HepG2 (cell line): ENCODE data around the gene MLXIPL. TPM values are rescaled to one million over a fixed set of nuclear protein-coding genes. Genes with fewer than 3 reads are reported as not detected.
A peak's percentile ranks its signal among the peaks of the same experiment; 100 is the strongest.

Experiments
- AKAP8 ChIP-seq: sonication (generic); formaldehyde crosslinking; IDR thresholded peaks from 2 replicates; pipeline ENCODE4 v1.5.1; 2020; ENCODE audit warnings: mild to moderate bottlenecking, missing genetic modification reagents
- ARNT ChIP-seq: fragments of 450-650 bp; IDR thresholded peaks from 2 replicates; pipeline ENCODE4 v1.6.1; 2017
- ATF5 ChIP-seq: sonication (generic); formaldehyde crosslinking; IDR thresholded peaks from 2 replicates; pipeline ENCODE4 v1.4.0; 2020; ENCODE audit warnings: mild to moderate bottlenecking, low read depth, missing genetic modification reagents
- CREB3 ChIP-seq: sonication (generic); formaldehyde crosslinking; IDR thresholded peaks from 2 replicates; pipeline ENCODE4 v1.5.0; 2020; ENCODE audit warnings: missing genetic modification reagents
- CREBL2 ChIP-seq: sonication (generic); formaldehyde crosslinking; IDR thresholded peaks from 2 replicates; pipeline ENCODE4 v1.8.1; 2023; ENCODE audit warnings: missing genetic modification reagents, mild to moderate bottlenecking, borderline replicate concordance
- HNRNPK ChIP-seq: fragments of 200-400 bp; formaldehyde crosslinking; IDR thresholded peaks from 2 replicates; pipeline ENCODE4 v1.6.1; 2018; ENCODE audit warnings: low read length, low read depth, moderate library complexity, mild to moderate bottlenecking; ENCODE audit not compliant: poor library complexity, severe bottlenecking
- KDM2A ChIP-seq: sonication (generic); formaldehyde crosslinking; IDR thresholded peaks from 2 replicates; pipeline ENCODE4 v1.4.0; 2020; ENCODE audit warnings: low read depth, missing genetic modification reagents, borderline replicate concordance
- MEIS1 ChIP-seq: sonication (generic); formaldehyde crosslinking; IDR thresholded peaks from 2 replicates; pipeline ENCODE4 v1.9.0; 2021; ENCODE audit warnings: mild to moderate bottlenecking, missing genetic modification reagents, moderate library complexity, borderline replicate concordance
- MXD1 ChIP-seq: sonication (generic); formaldehyde crosslinking; IDR thresholded peaks from 2 replicates; pipeline ENCODE4 v1.4.0; 2020; ENCODE audit warnings: mild to moderate bottlenecking, missing genetic modification reagents
- NFYC ChIP-seq: IDR thresholded peaks from 2 replicates; pipeline ENCODE4 v1.6.1; 2016; ENCODE audit warnings: missing genetic modification reagents, missing compliant biosample characterization
- SRSF9 ChIP-seq: fragments of 200-400 bp; formaldehyde crosslinking; IDR thresholded peaks from 2 replicates; pipeline ENCODE4 v1.6.1; 2018; ENCODE audit warnings: borderline replicate concordance, mild to moderate bottlenecking, low read depth, low read length; ENCODE audit not compliant: insufficient read depth, poor library complexity, severe bottlenecking
- TAF1 ChIP-seq: sonication (generic); formaldehyde crosslinking; IDR thresholded peaks from 2 replicates; pipeline ENCODE4 v1.4.0; 2020; ENCODE audit warnings: missing genetic modification reagents
- XRCC5 ChIP-seq: fragments of 200-400 bp; formaldehyde crosslinking; optimal IDR thresholded peaks from 2 replicates; pipeline ENCODE3; 2017; ENCODE audit warnings: mild to moderate bottlenecking, low read length
- ZFP82 ChIP-seq: sonication (generic); formaldehyde crosslinking; IDR thresholded peaks from 2 replicates; pipeline ENCODE4 v1.5.1; 2020; ENCODE audit warnings: mild to moderate bottlenecking, missing genetic modification reagents, borderline replicate concordance
- ZNF549 ChIP-seq: sonication (generic); formaldehyde crosslinking; IDR thresholded peaks from 2 replicates; pipeline ENCODE4 v1.5.0; 2020; ENCODE audit warnings: missing genetic modification reagents
- ZNF598 ChIP-seq: sonication (generic); formaldehyde crosslinking; IDR thresholded peaks from 2 replicates; pipeline ENCODE4 v1.5.1; 2020; ENCODE audit warnings: mild to moderate bottlenecking, missing genetic modification reagents, borderline replicate concordance
- ZNF614 ChIP-seq: IDR thresholded peaks from 2 replicates; pipeline ENCODE4 v1.6.1; 2018; ENCODE audit warnings: missing biosample characterization, missing genetic modification reagents, inconsistent platforms, borderline replicate concordance
- ZNF766 ChIP-seq: sonication (generic); formaldehyde crosslinking; IDR thresholded peaks from 2 replicates; pipeline ENCODE4 v1.5.0; 2020; ENCODE audit warnings: missing genetic modification reagents, borderline replicate concordance
- ZNF879 ChIP-seq: sonication (generic); formaldehyde crosslinking; IDR thresholded peaks from 2 replicates; pipeline ENCODE4 v1.8.1; 2023; ENCODE audit warnings: missing genetic modification reagents
- polyA plus RNA-seq, 8 experiments: library from polyadenylated mRNA; depleted of rRNA in 3 of 8; stranded (reverse) in 7 of 8; unstranded in 1 of 8; fragments of >200 nt; fragmentation: Illumina TruSeq in 4 of 8; extraction: Trizol in 4 of 8; gene quantifications; 2 replicates each; pipeline versions ENCODE4 v1.2.1 to v1.2.3, GENCODE V29; 2011 to 2016; ENCODE audit warnings: low read depth in 4 of 8, missing spikeins in 1 of 8, mixed read lengths in 1 of 8; ENCODE audit not compliant: insufficient read depth in 1 of 8
- total RNA-seq, 5 experiments: library from RNA; depleted of rRNA; stranded (reverse); fragments of >200 nt; fragmentation: Illumina TruSeq; extraction: Trizol; gene quantifications; 2 replicates each; pipeline ENCODE4 v1.2.3, GENCODE V29; 2016; ENCODE audit warnings: low read depth in 1 of 5
- TF ChIP-seq, protein P1 (sequence below): sonication (generic); formaldehyde crosslinking; IDR thresholded peaks from 2 replicates; pipeline ENCODE4 v1.4.0; 2020; ENCODE audit warnings: mild to moderate bottlenecking, missing genetic modification reagents
- TF ChIP-seq, protein P2 (sequence below): IDR thresholded peaks from 2 replicates; pipeline ENCODE4 v1.6.1; 2016; ENCODE audit warnings: missing compliant biosample characterization, missing genetic modification reagents, borderline replicate concordance
- TF ChIP-seq, protein P3 (sequence below): sonication (generic); formaldehyde crosslinking; IDR thresholded peaks from 2 replicates; pipeline ENCODE4 v1.8.0; 2022; ENCODE audit warnings: mild to moderate bottlenecking, missing genetic modification reagents; ENCODE audit not compliant: insufficient replicate concordance

The MLXIPL gene
- total and polyA plus RNA-seq, 2 of the 13 experiments (the other 11 are each of a cell fraction or from before 2014, with no cell fraction given): 51.6 to 60.1 TPM

GRCh38 chr7:73623798-73624668, at the start of gene MLXIPL (continued):
- TF ChIP-seq ZNF879 (CRISPR knock-in tag): no peak; the same call in 1 of the 2 replicates
- TF ChIP-seq ZNF549 (CRISPR knock-in tag): peak; percentile 82; the same call in 1 of the 2 replicates
- no peak for TF ChIP-seq NFYC
- peak; percentile 60 for TF ChIP-seq KDM2A
- TF ChIP-seq CREB3 (CRISPR knock-in tag): peak; percentile 85; the same call in 1 of the 2 replicates
- TF ChIP-seq, protein P1, sequence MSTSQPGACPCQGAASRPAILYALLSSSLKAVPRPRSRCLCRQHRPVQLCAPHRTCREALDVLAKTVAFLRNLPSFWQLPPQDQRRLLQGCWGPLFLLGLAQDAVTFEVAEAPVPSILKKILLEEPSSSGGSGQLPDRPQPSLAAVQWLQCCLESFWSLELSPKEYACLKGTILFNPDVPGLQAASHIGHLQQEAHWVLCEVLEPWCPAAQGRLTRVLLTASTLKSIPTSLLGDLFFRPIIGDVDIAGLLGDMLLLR (CRISPR knock-in tag): peak; percentile 47; the same call in 1 of the 2 replicates
- no peak for TF ChIP-seq ATF5 (CRISPR knock-in tag)
- TF ChIP-seq ZNF598 (CRISPR knock-in tag): 0 out of 2 replicates have a peak, but pooled peaks have one; percentile 17
- TF ChIP-seq ZFP82 (CRISPR knock-in tag): 0 out of 2 replicates have a peak, but pooled peaks have one; percentile 26
- TF ChIP-seq CREBL2: peak; percentile 57; the same call in 1 of the 2 replicates
- TF ChIP-seq, protein P2, sequence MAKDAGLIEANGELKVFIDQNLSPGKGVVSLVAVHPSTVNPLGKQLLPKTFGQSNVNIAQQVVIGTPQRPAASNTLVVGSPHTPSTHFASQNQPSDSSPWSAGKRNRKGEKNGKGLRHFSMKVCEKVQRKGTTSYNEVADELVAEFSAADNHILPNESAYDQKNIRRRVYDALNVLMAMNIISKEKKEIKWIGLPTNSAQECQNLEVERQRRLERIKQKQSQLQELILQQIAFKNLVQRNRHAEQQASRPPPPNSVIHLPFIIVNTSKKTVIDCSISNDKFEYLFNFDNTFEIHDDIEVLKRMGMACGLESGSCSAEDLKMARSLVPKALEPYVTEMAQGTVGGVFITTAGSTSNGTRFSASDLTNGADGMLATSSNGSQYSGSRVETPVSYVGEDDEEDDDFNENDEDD (CRISPR knock-in tag): peak; percentile 73; the same call in 1 of the 2 replicates
- peak; percentile 21; the same call in 1 of the 2 replicates for TF ChIP-seq MXD1 (CRISPR knock-in tag)
- peak; percentile 85; the same call in 1 of the 2 replicates for TF ChIP-seq ZNF766 (CRISPR knock-in tag)
- TF ChIP-seq MEIS1 (CRISPR knock-in tag): no peak
- TF ChIP-seq ARNT: no peak
- peak; percentile 94 for TF ChIP-seq TAF1
- TF ChIP-seq XRCC5: peak; percentile 31
- TF ChIP-seq AKAP8 (CRISPR knock-in tag): peak; percentile 87
- TF ChIP-seq, protein P3, sequence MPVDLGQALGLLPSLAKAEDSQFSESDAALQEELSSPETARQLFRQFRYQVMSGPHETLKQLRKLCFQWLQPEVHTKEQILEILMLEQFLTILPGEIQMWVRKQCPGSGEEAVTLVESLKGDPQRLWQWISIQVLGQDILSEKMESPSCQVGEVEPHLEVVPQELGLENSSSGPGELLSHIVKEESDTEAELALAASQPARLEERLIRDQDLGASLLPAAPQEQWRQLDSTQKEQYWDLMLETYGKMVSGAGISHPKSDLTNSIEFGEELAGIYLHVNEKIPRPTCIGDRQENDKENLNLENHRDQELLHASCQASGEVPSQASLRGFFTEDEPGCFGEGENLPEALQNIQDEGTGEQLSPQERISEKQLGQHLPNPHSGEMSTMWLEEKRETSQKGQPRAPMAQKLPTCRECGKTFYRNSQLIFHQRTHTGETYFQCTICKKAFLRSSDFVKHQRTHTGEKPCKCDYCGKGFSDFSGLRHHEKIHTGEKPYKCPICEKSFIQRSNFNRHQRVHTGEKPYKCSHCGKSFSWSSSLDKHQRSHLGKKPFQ (CRISPR knock-in tag): peak; percentile 86
- no peak for TF ChIP-seq SRSF9
- peak; percentile 40 for TF ChIP-seq HNRNPK
- peak; percentile 52; the same call in 1 of the 2 replicates for TF ChIP-seq ZNF614
